Activated CD8-positive, alpha-beta T cell treated with anti-CD3 and anti-CD28 coated beads for 36 hours (primary cell): ENCODE data around the gene MRPS23. TPM values are rescaled to one million over a fixed set of nuclear protein-coding genes. Genes with fewer than 3 reads are reported as not detected.

Experiments
- ATAC-seq: fragments of 200-7000 bp; cut with Tn5 transposase; one replicate; pipeline ENCODE4 v1.10.0; 2021; ENCODE audit warnings: mild to moderate bottlenecking, moderate library complexity
- CTCF ChIA-PET: fragments of 350-600 bp; sonication (Branson Sonifier 250); formaldehyde crosslinking; loops from one replicate; lab custom pipeline; 2021; ENCODE audit warnings: antibody characterized with exemption; lab: Charles Lee
- POLR2A ChIA-PET: fragments of 350-600 bp; sonication (Branson Sonifier 250); formaldehyde crosslinking; loops from one replicate; lab custom pipeline; 2021; ENCODE audit warnings: antibody characterized with exemption; lab: Charles Lee
- DNase-seq: peaks from one replicate; pipeline ENCODE4 v3.0.0-alpha.2; 2020
- H3K27ac Mint-ChIP-seq: one replicate; pipeline ENCODE4 v1.8.0; 2021; ENCODE audit warnings: mild to moderate bottlenecking, mixed read lengths
- H3K27me3 Mint-ChIP-seq: one replicate; pipeline ENCODE4 v1.8.0; 2021; ENCODE audit warnings: mixed read lengths
- H3K36me3 Mint-ChIP-seq: one replicate; pipeline ENCODE4 v1.8.0; 2021; ENCODE audit warnings: low read depth, mixed read lengths
- H3K4me1 Mint-ChIP-seq: one replicate; pipeline ENCODE4 v1.8.0; 2021; ENCODE audit warnings: low read depth, mixed read lengths
- H3K4me3 Mint-ChIP-seq: one replicate; pipeline ENCODE4 v1.8.0; 2021; ENCODE audit warnings: mild to moderate bottlenecking, moderate library complexity, mixed read lengths
- H3K9me3 Mint-ChIP-seq: one replicate; pipeline ENCODE4 v1.8.0; 2021; ENCODE audit warnings: mixed read lengths
- CTCF ChIP-seq: fragments of 200-600 bp; IDR thresholded peaks from one replicate; pipeline ENCODE4 v1.8.0; 2022; ENCODE audit warnings: antibody characterized with exemption, mild to moderate bottlenecking
- intact Hi-C: fragments of 100-400 bp; cut with micrococcal nuclease; formaldehyde crosslinking; loops from one replicate; pipeline ENCODE4 v1.10.0; 2022
- total RNA-seq, 2 experiments: library from RNA; stranded (reverse); gene quantifications; one replicate each; pipeline ENCODE4 v1.2.3, GENCODE V29; 2021

MRPS23 gene
- total RNA-seq, 2 experiments from 2014 or later = 69.5 to 70.0 TPM

DNA sequence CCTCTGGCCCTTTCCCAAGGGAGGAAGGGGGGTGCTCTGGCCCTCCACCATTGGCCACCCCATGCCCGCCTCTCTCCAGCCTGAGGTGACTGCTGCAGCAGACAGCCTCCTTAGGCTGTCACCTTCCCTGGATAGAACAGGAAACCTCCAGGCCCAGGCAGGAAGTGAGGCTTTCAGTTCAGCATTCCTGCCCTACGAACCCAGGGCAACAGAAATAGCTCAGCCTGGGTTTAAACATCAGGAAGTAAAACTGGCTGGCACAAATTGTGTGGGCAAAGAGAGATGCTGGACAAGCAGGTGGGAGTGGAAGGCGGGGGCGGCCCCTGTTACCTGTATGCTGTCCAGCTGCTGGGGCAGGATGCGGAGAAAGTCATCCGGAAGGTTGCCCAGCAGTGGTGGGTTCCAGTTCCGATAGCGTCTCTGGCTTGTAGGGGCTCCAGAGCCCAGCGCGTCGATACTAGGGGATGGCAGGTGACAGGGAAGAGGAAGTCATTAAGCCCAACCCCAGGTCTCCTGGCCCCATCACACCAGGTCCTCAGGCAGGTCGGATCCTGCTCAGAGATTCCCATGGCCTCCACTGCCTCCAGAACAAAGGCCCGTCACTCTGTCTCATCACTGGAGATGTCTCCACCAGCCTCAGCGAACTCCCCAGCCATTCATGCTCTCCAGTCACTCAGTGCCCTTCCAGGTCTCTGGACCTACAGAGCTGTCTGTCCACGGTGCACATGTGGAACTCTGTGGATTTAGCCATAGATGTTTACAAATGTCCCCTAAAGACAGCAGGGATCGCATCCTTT lies 23.6 kb upstream of the MRPS23 start:
- peaks cover 24% of the 10 kb centered on the region for H3K4me1 Mint-ChIP-seq
- no peak for ATAC-seq
- no peaks in the 10 kb centered on the region for H3K9me3 Mint-ChIP-seq
- peaks cover 26% of the 10 kb centered on the region for H3K27me3 Mint-ChIP-seq
- no peaks in the 10 kb centered on the region for H3K36me3 Mint-ChIP-seq
- ChIA-PET POLR2A (interaction anchor here (0.8 to 3.6 kb wide), 2 partner anchors 120 to 124 kb away, joined by 3 to 18 read pairs; no protein-coding TSS in a partner anchor), CTCF (interaction anchor here (0.8 to 2.2 kb wide), 3 partner anchors 14 to 134 kb away, joined by 3 to 7 read pairs (median 7); no protein-coding TSS in a partner anchor)
- TF ChIP-seq CTCF = no peak
- H3K27ac Mint-ChIP-seq = no peak overlapping the region
- DNase-seq = no peak
- H3K4me3 Mint-ChIP-seq = no peak overlapping the region
- intact Hi-C loops = no loop called here

DNA sequence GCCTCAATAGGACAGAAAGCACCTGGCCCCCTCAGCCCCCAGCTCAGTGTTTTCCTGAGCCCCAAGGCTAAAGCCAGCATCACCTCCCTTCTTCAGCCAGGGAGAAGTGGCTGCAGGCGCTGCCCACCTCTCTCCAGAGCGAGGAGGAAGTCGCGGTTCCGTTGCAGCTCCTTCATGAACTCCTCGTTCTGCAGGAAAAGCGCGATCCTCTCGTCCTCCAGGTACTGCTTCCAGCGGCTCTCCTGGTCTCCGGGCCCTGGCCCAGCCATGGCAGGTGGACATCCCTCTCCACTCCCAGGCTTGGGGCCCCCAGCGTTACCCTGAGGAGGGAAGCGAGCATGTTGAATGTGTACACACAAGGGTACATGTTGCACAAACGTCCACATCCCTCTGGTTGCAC lies 22.7 kb upstream of the MRPS23 start:
- no peaks in the 10 kb centered on the region for H3K36me3 Mint-ChIP-seq
- DNase-seq = no peak
- peaks cover 31% of the 10 kb centered on the region for H3K4me1 Mint-ChIP-seq
- H3K27me3 Mint-ChIP-seq = peaks cover 26% of the 10 kb centered on the region
- ChIA-PET POLR2A (no interaction called here), CTCF (interaction anchor here (6.7 kb wide), 1 partner anchor 14 kb away, joined by 44 read pairs; no protein-coding TSS in a partner anchor)
- H3K4me3 Mint-ChIP-seq = no peak overlapping the region
- no peak for ATAC-seq
- no peak for TF ChIP-seq CTCF
- H3K27ac Mint-ChIP-seq = no peak overlapping the region
- intact Hi-C loops = no loop called here
- H3K9me3 Mint-ChIP-seq = no peaks in the 10 kb centered on the region

- Mint-ChIP-seq H3K9me3 (no peaks in the 10 kb centered on the region), H3K27ac (no peak overlapping the region), H3K4me3 (no peak overlapping the region), H3K36me3 (no peaks in the 10 kb centered on the region), H3K27me3 (peaks cover 26% of the 10 kb centered on the region), H3K4me1 (peaks cover 35% of the 10 kb centered on the region)
- intact Hi-C loops = no loop called here
- ChIA-PET CTCF (interaction anchor here (6.7 kb wide), 1 partner anchor 14 kb away, joined by 44 read pairs; no protein-coding TSS in a partner anchor), POLR2A (interaction anchor here (1.5 kb wide), 1 partner anchor 128 kb away, joined by 5 read pairs; no protein-coding TSS in a partner anchor)
- TF ChIP-seq CTCF = no peak
- ATAC-seq (no peak), DNase-seq (no peak)
Measured at GRCh38 chr17:57871863-57872262, 22.0 kb upstream of the MRPS23 start.

- ChIA-PET POLR2A (interaction anchor here (0.6 to 1.5 kb wide), 2 partner anchors 21 to 128 kb away, joined by 3 to 5 read pairs; no protein-coding TSS in a partner anchor), CTCF (interaction anchor here (1.2 to 6.7 kb wide), 2 partner anchors 13 to 69 kb away, joined by 4 to 44 read pairs; no protein-coding TSS in a partner anchor)
- ATAC-seq (no peak), DNase-seq (no peak)
- no peak for TF ChIP-seq CTCF
- no peaks in the 10 kb centered on the region for H3K36me3 Mint-ChIP-seq
- H3K27ac Mint-ChIP-seq = no peak overlapping the region
- intact Hi-C loops = no loop called here
- H3K9me3 Mint-ChIP-seq = no peaks in the 10 kb centered on the region
- H3K27me3 Mint-ChIP-seq = peaks cover 23% of the 10 kb centered on the region
- no peak overlapping the region for H3K4me3 Mint-ChIP-seq
- H3K4me1 Mint-ChIP-seq = peaks cover 32% of the 10 kb centered on the region
Measured at GRCh38 chr17:57871155-57871554, 21.3 kb upstream of the MRPS23 start.

DNA sequence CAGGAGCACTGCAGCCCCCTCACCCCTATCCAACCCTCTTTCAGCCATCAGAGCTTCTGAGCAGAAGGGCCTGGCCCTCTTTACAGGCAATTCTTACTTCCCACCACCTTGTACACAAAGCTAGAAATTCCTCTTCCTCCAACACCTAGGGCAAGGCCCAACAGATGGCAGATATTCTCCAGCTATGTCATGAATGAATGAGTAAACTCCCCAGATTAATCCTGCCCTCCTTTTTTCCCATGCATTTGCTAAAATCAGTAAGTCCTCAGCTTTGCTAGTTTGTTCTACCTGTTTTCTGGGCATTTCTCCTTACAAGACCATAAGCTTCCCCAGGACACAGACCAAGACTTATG lies 20.4 kb upstream of the MRPS23 start:
- DNase-seq (no peak), ATAC-seq (no peak)
- Mint-ChIP-seq H3K36me3 (no peaks in the 10 kb centered on the region), H3K9me3 (no peaks in the 10 kb centered on the region), H3K4me1 (peaks cover 30% of the 10 kb centered on the region), H3K27ac (no peak overlapping the region), H3K4me3 (no peak overlapping the region), H3K27me3 (peaks cover 21% of the 10 kb centered on the region)
- CTCF ChIA-PET = interaction anchor here (0.7 to 6.7 kb wide), 6 partner anchors 8 to 288 kb away, joined by 3 to 44 read pairs (median 4); no protein-coding TSS in a partner anchor
- intact Hi-C loops = no loop called here
- no peak for TF ChIP-seq CTCF
- POLR2A ChIA-PET = interaction anchor here (0.7 to 1.5 kb wide), 3 partner anchors 127 to 129 kb away, joined by 3 to 5 read pairs (median 3); no protein-coding TSS in a partner anchor
